ENCODE results near the gene FOSL1.

FOSL1 gene

GRCh38 chr11:65864706-65865471, 35.3 kb downstream of the FOSL1 start:
- DNase-seq (ENCODE audit: low read depth in 1 of 2, low spot score in 1 of 2), result no peak

GRCh38 chr11:65863889-65864705, 36.1 kb downstream of the FOSL1 start:
- DNase-seq (ENCODE audit: low read depth in 1 of 2, low spot score in 1 of 2), result no peak

- no peak for DNase-seq (ENCODE audit: low read depth in 1 of 2, low spot score in 1 of 2)
These were observed 37.0 kb downstream of the FOSL1 start for GRCh38 chr11:65862941-65863888.

GRCh38 chr11:65862191-65862735, 37.9 kb downstream of the FOSL1 start:
- no peak for DNase-seq (ENCODE audit: low read depth in 1 of 2, low spot score in 1 of 2)

GRCh38 chr11:65861533-65862183, 38.5 kb downstream of the FOSL1 start:
- no peak for DNase-seq (ENCODE audit: low read depth in 1 of 2, low spot score in 1 of 2)

GRCh38 chr11:65861165-65861505, 39.1 kb downstream of the FOSL1 start:
- no peak for DNase-seq (ENCODE audit: low read depth in 1 of 2, low spot score in 1 of 2)

GRCh38 chr11:65860278-65861164, 39.7 kb downstream of the FOSL1 start, which contains the start of gene MUS81:
TSS of gene MUS81 (plus strand) at chr11:65860433. CDS start at chr11:65860754, 321 bp downstream.
- DNase-seq (ENCODE audit: low read depth in 1 of 2, low spot score in 1 of 2), result peak; percentile 93 to 94

GRCh38 chr11:65859812-65860277, 40.3 kb downstream of the FOSL1 start:
- no peak for DNase-seq (ENCODE audit: low read depth in 1 of 2, low spot score in 1 of 2)

- peak; percentile 87 to 95 for DNase-seq (ENCODE audit: low read depth in 1 of 2, low spot score in 1 of 2)
These were observed 40.9 kb downstream of the FOSL1 start for GRCh38 chr11:65859095-65859811.

GRCh38 chr11:65858681-65859087, 41.5 kb downstream of the FOSL1 start:
- no peak for DNase-seq (ENCODE audit: low read depth in 1 of 2, low spot score in 1 of 2)

- DNase-seq (ENCODE audit: low read depth in 1 of 2, low spot score in 1 of 2), result peak; percentile 90 to 95
These were observed 42.1 kb downstream of the FOSL1 start, which contains the start of gene CFL1 for GRCh38 chr11:65857853-65858680. TSS of gene CFL1 (minus strand) at chr11:65858180. CDS start at chr11:65858099, 81 bp downstream.

- peak; percentile 34 to 51 for DNase-seq (ENCODE audit: low read depth in 1 of 2, low spot score in 1 of 2)
These were observed 42.7 kb downstream of the FOSL1 start for GRCh38 chr11:65857500-65857852.

- DNase-seq (ENCODE audit: low read depth in 1 of 2, low spot score in 1 of 2), result peak; percentile 59 to 75
These were observed 43.3 kb downstream of the FOSL1 start for GRCh38 chr11:65856689-65857499.

- DNase-seq (ENCODE audit: low read depth in 1 of 2, low spot score in 1 of 2), result no peak
These were observed 44.2 kb downstream of the FOSL1 start for GRCh38 chr11:65855927-65856363.

- no peak for DNase-seq (ENCODE audit: low read depth in 1 of 2, low spot score in 1 of 2)
These were observed 45.0 kb downstream of the FOSL1 start for GRCh38 chr11:65854852-65855837.
